AG10803 (cell line): ENCODE data around the gene SYNPO2.

Experiments
- DNase-seq: peaks from one replicate; pipeline ENCODE4 v3.0.0; 2010; ENCODE audit warnings: low read depth
- H3K4me3 ChIP-seq: 2 replicates; pipeline ENCODE4 v1.5.1; 2011; ENCODE audit warnings: mild to moderate bottlenecking, low read length, control low read depth
- CTCF ChIP-seq: conservative IDR thresholded peaks from 2 replicates; pipeline ENCODE4 v1.5.1; 2011; ENCODE audit warnings: mild to moderate bottlenecking, low read length, control low read depth, inconsistent platforms

The SYNPO2 gene

GRCh38 chr4:118979712-118980111, 91.1 kb downstream of the SYNPO2 start:
- no peak for TF ChIP-seq CTCF
- no peak overlapping the region for H3K4me3 ChIP-seq
- no peak for DNase-seq

GRCh38 chr4:118981171-118981838, 92.7 kb downstream of the SYNPO2 start:
- DNase-seq = peak; percentile 32
- no peak overlapping the region for H3K4me3 ChIP-seq

GRCh38 chr4:118981839-118982381, 93.3 kb downstream of the SYNPO2 start:
- peak; percentile 87 for TF ChIP-seq CTCF
- peak; percentile 96 for DNase-seq
- no peak overlapping the region for H3K4me3 ChIP-seq

More at GRCh38 chr4:118981171-118981838, 92.7 kb downstream of the SYNPO2 start:
- no peak for TF ChIP-seq CTCF

GRCh38 chr4:118983293-118983692, 94.6 kb downstream of the SYNPO2 start:
- TF ChIP-seq CTCF = no peak
- DNase-seq = no peak
- no peak overlapping the region for H3K4me3 ChIP-seq

GRCh38 chr4:118983831-118984230, 95.2 kb downstream of the SYNPO2 start:
- DNase-seq = no peak
- TF ChIP-seq CTCF = no peak
- H3K4me3 ChIP-seq = no peak overlapping the region

GRCh38 chr4:118985170-118986000, 96.7 kb downstream of the SYNPO2 start:
- no peak overlapping the region for H3K4me3 ChIP-seq
- no peak for TF ChIP-seq CTCF
- no peak for DNase-seq
